GM18873 (cell line): Measurements from ENCODE around the gene TRIB2.
A peak's percentile ranks its signal among the peaks of the same experiment; 100 is the strongest.
"Not testable (repeated sequence)": the region's sequence is repeated elsewhere in the genome, so short reads cannot be mapped to it uniquely, and the experiment has no call there.

Experiments used
- ATAC-seq: cut with Tn5 transposase; IDR thresholded peaks from one replicate; pipeline ENCODE4 v1.9.1; 2021; ENCODE audit warnings: mild to moderate bottlenecking, moderate library complexity, moderate number of reproducible peaks; ENCODE audit not compliant: unreplicated experiment, low FRiP score

TRIB2 gene

DNA sequence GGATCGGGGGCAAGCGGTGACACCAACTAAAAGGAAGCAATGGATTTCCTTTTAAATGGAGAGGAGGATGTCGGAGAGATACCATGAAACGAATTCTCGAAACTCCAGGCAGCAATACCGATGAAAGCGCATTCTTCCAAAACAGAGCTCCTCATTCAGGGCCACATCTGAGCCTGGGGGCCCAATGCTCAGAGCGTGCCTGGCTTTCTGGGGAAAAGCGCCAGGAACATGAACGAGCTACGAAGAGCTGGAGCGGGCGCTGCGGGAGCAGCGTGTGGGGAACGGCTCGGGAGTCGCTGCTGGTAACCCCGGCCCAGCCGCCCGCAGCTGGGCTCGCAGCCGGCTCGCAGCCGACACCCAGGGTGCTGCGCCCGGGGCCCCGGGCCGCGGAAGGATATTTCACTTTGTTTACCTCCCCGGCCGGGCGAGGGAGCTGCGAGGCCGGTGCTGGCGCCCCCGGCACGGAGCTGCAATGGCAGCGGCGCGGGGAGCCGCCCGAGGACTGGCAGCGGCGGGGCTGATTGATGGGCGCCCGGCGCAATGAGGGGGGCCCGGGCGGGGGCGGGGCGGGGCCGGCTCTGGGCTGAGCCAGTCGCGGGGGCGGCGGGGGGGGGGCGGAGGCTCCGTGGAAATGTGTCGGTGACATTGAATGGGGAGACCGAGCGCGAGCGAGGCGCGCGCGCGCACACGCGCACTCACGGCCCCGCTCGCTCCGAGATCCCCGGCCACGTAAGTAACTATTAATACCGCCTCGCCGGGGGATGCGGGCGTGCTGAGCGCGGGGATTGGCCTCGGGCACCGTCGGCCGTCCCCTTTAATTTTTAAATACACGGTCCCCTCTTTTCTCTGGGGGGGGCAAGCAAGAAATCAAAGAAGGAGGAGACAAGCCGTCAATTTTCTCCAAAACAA, at the start of gene TRIB2:
Gene TRIB2 (plus strand): TSS at position 655 of the 909 bp plus-strand sequence. CDS start 1,372 bp downstream, outside the sequence.
- ATAC-seq = peak; percentile 44

DNA sequence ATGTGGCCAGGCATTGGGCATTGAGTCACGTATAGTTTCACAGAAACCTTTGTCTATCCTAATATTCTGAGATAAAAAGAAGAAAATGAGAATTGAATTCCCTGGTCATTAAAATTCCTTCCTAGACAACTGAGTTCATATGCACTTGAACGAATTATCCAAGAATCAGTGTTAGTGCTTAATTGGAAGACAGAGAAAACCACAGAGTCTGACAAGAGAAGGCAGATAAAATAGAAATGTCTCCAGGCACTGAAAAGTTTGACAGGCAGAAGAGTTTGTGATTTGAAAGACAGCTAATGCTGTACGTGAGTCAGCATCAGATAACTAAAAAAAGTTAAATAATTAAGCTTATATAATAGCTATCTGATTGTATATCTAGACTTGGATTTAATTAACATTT, 47.7 kb upstream of the TRIB2 start:
- no peak for ATAC-seq

DNA sequence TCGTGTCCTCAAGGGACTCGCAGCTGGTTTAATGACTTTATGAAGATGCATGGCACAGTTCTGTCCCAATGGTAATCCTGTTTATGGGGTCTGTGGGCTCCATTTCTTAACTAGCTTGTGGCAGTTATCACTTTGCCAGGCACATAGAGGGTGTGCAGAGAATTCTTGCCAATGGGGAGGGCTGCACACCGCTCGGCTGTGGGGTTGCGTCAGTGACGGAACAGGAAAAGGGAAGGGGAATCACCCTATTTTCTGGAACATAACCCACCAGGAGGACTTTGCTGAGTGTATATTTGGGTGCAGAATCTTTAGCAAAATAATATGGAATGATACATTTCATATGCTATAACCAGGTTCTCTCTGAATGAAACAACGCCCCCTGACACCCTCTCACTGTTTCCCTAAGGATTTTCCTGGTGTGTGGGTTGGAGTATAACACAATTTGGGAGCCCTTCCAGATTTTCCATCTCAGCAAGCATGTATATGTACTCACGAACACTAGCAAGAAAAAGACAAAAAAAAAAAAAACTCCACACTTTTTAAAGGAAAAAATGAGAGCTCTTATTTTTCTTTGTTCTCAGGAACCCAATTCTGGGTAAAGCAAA, 43.9 kb upstream of the TRIB2 start:
- no peak for ATAC-seq

DNA sequence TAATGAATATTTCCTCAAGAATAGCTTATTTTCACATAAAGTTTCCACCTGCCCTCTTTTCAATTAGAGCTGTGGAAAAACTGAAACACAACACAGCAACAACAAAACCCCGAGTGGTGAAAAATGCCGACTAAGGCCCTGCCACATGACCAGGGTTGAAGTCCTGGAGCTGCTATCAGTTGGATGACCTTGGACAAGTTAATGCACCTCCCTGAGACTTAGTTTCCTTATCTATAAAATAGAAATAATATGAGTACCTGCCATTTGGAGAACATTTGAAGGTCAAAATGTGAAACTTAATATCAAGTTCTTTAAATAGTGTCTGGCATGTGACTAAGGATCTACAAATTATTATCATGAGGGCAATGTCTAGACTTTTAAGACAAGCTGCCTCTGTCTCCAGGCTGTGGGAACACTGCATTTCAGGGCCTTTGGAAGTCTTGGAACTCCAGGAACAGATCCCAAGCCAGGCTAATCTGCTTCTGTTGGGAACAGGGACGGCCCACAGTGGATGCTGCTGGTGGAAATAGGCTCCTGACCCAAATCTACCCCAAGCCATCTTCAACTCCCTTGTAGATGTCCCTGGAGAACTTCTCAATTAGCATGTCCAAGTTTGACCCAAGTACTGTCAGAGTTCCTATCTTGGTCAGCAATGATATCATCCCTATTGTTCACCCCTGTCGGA, 42.0 kb upstream of the TRIB2 start:
- no peak for ATAC-seq

DNA sequence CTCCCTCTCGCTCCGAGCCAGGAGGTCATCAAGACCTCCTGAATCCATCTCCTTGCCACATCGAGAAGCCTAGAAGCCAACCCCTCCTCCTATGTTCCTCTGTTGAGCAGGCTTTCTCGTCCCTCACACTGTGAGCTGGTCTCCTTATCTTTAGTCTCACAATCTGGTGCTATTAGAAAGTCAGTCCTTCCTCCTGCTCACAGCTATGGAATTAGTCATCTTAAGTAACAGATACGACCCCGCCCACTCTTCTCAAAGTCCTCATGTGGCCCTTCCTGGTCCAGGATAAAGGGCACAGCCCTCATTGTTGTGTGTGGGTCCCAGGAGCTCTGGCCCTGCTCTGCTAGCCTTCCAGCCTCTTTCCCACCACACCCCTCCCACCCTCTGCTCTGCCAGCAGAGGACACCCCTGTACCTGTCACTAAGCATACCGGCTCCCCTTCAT, 41.4 kb upstream of the TRIB2 start:
- ATAC-seq = no peak

DNA sequence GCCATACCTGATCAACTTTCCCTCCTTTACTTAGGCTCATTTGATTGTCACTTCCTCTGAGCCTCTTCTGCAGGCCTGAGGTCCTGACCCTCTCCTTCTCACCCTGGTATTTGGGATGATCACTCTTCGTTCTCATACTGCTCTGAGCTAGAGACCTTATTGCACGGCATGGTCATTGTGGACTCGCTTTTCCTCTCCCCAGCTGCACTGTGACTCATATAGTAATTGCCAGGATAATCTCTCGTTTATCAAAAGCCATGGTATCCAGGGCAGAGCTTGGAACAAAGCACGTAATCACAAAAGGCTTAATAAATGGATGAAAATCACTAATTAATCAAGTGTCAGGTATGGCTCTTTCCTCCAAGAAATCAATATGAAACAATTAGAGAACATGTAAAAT, 40.9 kb upstream of the TRIB2 start:
- no peak for ATAC-seq

DNA sequence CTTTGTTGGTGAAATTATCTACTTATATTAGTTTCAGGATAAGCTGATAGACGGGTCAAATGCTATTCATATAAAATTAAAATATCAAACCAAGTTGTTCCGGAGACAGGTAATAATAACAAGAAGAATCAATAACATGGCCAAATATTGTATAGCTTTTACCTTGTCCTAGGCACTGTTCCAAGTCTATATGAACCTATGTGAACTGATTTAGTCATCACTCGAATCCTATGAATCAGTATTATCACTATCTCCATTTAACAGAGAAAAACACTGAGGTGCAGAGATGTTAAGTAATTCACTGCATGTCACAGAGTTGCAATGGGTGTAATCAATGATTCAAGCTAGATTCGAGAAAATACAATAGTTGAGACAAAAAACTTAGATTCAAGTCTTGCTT, 40.0 kb upstream of the TRIB2 start:
- ATAC-seq = no peak

DNA sequence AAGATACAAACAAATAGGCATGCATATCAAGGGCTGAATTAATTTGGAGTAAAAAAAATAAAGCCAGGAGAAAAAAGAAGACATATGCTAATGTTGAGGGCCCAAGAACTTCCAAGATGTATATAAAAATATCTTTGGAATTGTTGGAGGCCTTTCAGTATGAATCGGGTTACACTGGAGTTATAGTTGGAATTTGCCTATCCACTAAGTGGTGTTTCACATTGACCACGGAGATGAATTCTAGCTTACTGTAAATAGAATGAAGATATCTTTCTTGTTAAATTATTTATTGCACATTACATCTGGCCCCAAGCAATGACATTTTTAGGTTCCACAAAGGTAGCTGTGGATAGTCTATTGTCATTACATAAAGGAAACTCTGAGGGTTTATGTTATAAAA, 38.5 kb upstream of the TRIB2 start:
- ATAC-seq = no peak

DNA sequence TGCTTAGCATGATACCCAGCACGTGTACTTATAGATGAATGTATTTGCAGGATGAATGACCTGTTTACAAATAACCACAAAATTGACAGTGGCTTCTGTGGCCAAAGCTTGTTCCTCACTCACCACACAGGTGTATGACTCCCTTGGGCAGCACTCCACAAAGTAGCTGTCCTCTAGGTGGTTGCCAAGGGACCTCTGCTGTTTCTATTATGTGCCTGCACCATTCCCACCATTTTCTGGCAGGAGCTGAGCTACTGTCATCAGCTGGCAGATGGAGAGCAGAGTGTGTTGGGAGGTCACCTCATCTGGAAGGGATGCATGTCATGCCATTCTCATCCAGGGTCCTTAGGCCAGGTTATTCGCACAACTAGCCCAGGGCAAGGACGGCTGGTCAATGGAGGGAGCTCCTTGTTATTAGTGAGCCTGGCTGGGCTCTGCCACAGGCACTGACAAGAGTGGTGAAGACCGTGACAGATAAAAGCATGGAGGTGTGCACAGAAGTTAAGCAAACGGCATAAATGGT, 37.1 kb upstream of the TRIB2 start:
- no peak for ATAC-seq

DNA sequence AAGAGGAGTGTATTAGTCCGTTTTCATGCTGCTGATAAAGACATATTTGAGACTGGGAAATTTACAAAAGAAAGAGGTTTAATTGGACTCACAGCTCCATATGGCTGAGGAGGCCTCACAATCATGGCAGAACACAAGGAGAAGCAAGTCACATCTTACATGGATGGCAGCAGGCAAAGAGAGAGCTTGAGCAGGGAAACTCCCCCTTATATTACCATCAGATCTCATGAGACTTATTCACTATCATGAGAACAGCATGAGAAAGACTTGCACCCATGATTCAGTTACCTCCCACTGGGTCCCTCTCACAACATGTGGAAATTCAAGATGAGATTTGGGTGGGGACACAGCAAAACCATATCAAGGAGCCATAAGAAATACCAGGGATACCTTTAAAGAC, 36.6 kb upstream of the TRIB2 start:
- ATAC-seq = not testable (repeated sequence)

DNA sequence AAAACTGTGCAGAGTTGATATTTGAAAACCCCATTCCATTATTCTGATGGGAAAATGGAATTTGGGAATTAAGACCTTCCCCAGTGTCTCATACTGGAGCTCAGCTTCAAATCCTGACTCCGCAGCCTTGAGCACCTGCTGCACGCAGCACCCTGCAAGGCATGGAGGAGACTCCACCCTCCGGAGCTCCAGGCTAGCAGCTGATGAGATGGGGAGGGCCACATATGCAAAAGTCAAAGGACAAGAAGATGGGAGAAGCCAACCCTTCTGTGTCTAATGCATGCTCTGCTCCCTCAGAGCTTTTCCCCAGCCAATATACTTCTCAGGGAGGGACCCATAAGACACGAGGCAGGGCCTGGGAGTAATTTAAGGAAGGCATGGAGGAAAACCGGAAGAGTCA, 34.7 kb upstream of the TRIB2 start:
- ATAC-seq = no peak

DNA sequence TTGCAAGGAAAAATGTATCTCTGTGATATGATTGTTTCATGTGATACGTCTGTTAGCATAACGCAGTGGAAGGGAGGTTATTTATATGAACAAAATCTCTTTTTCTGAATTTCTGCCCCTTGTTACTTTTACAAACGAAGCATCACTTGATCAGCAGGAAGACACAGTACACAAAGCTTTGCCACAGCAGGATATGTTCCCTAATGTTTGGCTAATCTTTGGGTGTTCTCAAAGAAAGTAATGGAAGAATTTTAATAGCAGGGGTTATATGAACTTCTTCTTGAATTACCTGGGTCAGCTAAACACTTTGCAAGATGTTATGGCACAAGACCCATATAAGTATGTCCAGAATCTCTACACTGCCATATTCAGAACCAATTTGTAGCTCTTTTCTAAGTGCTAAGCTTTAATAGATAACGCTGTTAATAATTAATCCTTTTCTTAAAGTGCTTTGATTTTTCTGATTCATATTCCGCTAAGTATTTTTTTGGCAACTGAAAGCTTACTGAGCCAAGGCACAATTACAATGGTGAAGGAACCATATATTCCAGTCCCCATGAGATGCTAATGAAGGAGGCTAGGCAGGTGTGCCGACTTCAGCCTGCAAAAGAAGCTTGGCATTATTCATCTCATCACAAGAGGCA, 33.2 kb upstream of the TRIB2 start:
- ATAC-seq = no peak

DNA sequence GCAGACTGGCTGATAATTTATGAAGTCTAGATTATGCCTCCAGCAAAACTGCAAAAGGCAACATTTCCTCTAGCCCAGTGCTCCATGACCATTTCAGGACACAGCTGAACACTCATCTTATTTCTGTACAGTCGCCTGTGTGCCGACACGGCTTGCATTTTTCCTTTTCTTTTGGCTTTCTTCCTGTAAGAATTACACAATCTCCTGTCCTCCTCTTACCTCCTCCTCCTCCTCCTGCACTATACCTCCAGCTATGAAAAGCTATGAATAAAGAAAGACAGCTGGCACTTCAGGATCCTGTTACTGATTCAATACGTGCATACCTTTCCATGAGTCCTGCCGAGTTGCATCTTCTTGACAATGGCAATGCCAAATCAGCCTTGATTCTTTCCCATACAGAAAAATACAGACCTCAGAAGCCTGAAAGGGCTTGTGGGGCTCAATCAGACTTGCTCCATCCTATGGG, 32.2 kb upstream of the TRIB2 start:
- ATAC-seq = no peak

DNA sequence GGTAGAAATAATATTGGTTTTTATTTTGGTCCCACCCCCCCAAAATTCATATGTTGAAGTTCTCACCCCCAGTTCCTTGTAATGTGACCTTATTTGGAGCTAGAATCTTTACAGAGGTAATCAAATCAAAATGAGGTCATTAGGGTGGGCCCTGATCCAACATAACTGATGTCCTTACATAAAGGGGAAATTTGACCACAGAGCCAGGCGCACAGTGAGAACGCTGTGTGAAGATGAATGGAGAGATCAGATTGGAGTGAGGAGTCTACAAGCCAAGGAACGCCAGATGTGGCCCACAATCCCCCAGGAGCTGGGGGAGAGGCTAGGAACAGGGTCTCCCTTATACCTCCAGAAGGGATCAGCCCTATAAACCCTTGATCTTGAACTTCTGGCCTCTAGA, 31.6 kb upstream of the TRIB2 start:
- ATAC-seq = no peak

DNA sequence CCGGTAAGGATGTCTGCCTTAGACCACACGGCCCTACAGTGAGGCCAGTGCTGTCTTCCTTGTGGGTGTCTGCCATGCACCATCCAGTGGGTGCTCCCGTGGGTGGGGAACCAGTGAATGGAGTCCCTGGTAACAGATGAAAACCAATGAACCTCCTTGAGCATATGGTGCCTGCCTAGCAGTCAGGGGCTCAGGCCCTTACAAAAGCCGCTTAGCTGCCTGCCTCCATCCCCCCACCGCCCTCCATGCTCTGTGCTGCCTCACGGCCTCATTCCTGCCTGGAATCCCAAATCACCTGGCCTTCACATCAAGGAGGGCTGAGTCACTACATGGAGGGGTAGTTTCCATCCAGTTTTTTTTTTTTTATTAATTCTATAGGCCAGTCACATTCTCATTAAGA, 30.8 kb upstream of the TRIB2 start:
- no peak for ATAC-seq

DNA sequence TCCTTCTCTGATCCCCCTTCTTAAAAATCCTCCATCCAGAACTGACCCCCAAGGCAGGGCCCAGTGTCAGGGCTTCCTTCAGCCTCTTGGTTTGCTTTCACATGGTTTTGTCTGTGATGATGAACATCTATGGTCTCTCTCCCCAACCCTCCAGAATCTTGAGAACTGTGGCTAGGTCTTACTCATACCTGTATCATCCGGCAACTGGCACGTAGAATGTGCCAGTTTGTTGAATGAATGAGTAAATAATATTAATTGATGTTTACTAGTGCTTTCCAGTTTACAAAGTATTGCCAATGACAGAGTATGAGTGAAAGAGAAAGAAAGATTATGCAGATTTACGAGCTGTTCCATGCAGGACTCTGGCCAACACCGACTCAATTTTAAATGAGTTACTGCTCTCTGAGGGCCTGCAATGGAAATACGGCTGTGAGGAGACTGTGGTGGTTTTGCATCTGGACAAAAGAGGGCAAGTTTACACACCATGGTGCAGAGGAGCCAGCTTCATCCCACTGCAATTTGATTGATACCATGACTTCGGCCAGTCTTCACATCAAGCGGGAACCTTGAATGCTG, 29.9 kb upstream of the TRIB2 start:
- ATAC-seq = no peak

DNA sequence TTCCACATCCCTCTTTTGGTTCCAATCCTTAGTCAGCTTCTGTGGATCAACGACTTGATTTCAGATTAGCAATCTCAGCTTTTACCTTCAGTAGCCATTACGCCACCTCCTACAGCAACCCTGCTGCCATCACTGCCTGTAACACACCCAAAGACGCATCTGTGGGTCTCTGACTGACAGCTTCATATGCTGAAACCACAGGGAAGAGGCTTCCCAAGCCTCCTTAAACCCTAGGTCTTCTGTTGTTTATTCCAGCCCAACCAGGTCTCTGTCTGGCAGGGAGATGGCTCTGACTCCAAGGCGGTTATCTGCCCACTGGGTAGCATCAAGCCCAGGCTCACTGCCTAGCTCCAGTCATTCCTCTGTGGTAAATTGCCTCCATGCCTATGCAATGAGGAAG, 28.6 kb upstream of the TRIB2 start:
- no peak for ATAC-seq

DNA sequence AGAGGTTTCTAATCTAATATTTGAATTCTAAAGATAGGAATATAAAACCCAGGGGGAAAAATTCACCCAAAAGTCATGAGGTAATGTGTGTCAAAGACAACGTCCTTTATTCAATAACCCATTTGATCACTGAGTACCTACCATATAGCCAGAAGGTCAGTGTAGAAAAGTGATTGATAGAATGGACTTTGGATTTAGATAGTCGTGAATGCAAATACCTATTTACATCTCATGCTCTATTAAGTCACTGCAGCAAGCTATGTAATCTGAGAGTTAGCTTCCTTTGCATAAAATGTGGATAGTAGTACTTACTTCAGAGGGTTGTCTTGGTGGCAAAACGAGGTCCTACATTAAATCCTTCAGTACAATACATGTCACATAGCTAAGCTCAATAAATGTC, 27.8 kb upstream of the TRIB2 start:
- ATAC-seq = no peak

DNA sequence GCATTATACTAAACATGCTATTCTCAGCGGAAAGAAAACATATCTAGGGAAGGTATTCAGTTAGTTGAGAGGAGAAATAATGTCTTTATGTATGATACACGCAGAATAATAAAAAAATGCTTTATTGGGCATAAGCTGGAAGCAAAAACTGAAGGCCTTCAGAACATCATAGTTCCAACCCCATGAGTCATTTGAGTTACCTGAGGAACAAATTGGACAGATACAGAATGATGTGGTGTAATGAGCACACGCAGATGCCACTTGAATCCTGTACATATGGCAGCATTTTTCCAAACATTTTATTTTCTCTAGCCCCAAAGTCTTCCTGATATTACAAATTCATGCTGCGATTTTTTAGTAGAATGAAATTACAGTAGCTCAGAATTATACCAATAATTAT, 23.2 kb upstream of the TRIB2 start:
- ATAC-seq = no peak
